Activated CD4-positive, alpha-beta T cell treated with anti-CD3 and anti-CD28 coated beads for 1 hour (primary cell): ENCODE data around the gene UBL3.

ENCODE experiments used
- DNase-seq: peaks from one replicate; pipeline ENCODE4 v3.0.0-alpha.2; 2020

The UBL3 gene

DNA sequence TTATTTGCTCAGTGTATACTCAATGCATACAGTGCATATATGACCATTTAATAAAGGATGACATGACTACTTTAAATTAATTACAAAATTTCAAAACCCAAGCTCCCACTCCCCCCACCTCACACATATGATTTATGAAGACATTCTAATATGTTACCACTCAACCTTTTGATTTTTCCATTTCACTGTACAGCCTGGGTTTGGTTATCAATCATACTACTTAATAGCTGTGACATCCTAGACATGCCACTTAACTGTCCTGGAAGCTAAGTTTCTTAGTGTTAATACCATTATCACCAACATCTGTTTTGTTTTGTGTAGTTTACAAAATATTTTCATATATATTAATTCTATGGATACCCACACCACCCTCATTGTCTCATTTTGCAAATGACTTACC lies 42.2 kb downstream of the UBL3 start:
- no peak for DNase-seq

DNA sequence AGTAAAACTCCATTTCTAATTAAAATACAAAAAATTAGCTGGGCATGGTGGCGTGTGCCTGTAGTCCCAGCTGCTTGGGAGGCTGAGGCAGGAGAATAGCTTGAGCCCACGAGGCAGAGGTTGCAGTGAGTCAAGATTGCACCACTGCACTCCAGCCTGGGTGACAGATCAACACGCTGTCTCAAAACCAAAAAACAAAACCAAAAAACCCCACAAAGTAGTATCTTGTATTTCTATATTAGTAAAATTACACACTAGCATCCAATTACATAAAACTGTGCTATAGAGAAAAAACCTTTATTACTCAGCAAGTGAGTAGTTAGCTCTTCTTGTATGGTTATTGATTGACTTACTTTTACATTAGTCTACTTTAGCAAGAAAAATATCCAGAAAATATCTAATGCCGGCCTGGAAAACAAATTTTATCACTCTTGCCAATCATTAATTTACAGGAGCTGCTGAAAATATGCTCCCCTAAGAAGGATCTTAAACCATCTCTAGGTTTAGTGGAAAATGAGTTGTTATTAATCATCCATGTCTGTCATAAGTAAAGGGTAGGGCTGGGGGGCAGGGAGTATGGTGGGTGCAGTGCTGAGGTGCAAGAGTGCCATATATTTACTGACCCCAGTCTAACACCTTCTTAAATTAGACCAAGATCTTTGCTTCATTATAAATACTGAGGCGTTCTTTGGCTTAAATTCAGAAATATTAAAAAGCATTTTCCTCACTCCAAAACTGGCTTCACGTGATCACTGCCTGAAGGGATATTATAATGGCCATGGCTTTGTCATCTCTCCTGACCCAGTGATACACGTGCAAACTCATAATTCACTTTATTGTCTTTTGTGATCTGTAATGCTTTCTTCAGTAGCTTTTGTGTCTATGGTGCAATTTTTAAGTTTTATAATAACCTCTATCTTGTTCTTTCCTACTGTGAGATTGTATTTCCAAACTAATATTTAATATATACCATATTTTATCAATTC lies 44.1 kb downstream of the UBL3 start:
- no peak for DNase-seq

DNA sequence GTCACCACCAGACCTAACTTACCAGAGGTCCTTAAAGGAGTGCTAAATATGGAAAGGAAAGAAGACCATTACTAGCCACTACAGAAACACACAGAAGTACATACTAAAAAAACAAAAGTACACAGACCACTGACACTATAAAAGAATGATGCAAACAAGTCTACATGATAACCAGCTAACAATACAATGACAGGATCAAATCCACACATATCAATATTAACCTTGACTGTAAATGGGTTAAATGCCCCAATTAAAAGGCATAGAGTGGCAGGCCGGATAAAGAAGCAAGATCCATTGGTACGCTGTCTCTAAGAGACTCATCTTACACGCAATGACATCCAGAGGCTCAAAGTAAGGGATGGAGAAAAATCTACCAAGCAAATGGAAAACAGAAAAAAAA lies 47.2 kb downstream of the UBL3 start:
- DNase-seq, result no peak

GRCh38 chr13:29802621-29803020 lies 47.8 kb downstream of the UBL3 start:
- no peak for DNase-seq

DNA sequence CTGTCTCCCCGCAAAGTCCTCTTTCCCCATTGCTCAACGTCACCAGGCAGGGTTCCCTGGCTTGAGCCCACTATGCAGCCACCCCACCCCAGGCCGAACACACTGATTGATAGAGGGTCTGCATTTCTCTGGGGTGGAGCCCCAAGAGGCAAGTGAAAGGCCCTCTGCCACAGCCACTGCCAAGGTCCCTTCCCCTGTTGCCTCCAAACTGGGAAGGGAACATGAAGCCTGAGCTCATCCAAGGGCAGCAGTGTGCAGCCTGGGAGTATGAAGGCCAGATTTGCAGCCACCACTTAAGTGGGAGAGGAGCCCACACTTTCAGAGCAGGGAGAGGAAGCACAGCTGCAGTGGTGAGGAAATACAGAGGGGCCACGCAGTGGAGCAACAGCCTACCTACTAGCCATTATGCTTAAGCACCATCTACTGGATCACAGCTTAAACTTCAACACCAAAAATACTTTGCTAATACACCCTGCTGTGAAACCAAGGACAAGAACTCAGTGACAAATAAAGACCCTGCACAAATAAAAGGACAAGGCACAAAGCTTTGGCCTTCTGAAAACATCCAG lies 48.6 kb downstream of the UBL3 start:
- no peak for DNase-seq

DNA sequence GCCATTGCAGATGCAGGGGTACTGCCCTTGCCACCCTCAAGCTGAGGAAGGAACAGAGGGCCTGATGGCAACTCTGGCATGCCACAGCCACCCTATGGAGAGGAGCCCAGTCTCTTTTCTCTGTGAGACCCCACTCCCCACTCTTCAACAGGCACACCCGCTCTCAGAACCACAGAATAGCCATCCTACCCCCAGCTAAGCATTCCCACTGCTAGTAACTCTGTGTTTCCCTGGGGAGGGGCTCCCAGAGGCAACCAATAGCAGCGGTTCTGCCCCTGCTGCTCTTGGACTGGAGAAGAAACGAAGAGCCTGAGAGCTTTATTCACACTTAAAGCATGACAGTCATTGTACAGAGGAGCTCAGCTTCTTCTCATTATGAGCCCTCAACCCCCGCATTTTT lies 49.3 kb downstream of the UBL3 start:
- no peak for DNase-seq

DNA sequence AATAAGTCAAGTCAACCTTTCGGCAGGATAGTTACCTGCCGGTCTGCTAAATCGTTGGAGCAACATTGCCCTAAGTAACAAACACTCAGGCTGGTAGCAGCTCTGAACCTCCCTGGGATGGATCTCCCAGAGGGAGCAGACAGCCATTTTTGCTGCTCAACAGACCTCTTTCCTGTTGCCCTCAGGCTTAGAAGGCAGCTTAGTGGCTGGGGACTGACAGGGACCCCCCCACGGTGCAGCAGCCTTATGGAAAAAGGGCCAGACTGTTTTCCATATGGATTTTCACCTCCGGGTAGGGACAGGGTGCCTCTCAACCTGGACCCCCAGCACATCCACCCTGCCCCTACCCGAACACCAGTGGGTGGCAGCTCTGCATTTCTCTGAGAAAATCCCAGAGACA lies 49.7 kb downstream of the UBL3 start:
- no peak for DNase-seq

DNA sequence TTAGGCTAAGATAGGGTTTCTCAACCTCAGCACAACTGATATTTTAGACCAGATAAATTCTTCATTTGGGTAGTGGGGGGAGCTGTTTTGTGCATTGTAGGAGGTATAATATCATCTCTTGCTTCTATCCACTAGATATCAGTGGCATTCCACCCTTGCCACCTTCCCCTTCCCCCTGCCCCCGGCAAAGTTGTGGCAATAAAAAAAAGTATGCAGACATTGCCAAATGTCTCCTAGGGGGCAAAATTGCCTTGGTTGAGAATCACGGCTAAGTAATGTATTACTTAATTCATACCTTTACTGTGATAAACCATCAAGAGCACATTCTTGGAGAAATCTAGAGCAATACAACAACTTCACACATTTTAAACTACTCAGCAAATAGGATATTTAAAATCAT lies 51.4 kb downstream of the UBL3 start:
- DNase-seq, result no peak

- no peak for DNase-seq
Measured at GRCh38 chr13:29791997-29792780, 58.2 kb downstream of the UBL3 start.

DNA sequence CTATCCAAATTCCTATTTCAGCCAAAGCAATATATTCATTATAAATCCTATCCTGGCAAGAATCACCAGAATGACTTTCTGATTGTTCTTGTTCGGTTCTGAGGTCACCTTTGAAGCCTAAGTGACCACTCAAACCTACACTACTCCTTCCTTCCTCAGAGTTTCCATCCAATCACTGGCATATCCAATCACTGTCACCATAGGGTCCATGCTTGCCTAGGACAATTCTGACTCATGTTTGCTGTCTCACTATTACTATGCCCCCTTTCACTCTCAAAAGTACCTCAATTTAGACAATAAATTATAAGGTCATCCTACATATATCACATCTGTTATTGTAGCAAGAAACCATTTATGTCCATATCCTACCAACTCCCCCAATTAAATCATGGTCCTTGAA lies 58.9 kb downstream of the UBL3 start:
- DNase-seq, result no peak

DNA sequence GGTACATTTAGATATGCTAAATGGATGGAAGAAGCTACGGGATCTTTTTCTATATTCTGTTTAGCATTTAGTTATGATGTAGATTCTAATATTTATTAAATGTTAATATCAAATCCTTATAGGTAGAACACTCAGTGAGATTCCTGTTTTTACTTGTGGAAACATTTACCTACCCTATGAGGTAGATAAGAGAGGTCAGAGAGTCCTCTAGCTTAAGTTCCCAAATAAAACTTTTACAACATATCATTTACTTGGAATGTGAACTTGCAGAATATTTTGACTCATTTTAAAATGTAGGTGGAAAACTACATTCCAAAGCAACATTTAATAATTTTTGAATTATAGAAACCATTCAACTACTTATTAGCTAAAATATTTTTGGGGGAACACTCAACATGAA lies 63.7 kb downstream of the UBL3 start:
- no peak for DNase-seq

DNA sequence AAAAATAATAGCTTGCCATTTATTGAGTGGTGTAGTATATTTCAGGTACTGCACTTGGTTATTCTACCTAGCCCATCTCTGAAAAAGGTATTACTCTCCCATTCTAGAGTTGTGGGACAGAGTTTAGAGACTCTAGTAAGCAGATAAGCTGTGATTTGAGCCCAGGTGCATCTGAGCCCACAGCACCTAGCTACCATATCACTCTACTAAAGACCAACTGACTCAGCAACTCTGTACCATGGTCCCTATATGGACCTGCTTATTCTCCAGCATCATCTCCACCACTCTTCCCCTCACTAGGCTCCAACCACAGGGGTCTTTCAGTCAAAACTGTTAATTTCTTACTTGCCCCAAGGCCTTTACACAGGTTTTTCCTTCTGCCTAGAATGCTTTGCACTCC lies 64.4 kb downstream of the UBL3 start:
- no peak for DNase-seq

GRCh38 chr13:29782798-29783197 lies 67.6 kb downstream of the UBL3 start:
- DNase-seq, result no peak

- DNase-seq, result no peak
Measured at GRCh38 chr13:29774830-29775229, 75.6 kb downstream of the UBL3 start.

DNA sequence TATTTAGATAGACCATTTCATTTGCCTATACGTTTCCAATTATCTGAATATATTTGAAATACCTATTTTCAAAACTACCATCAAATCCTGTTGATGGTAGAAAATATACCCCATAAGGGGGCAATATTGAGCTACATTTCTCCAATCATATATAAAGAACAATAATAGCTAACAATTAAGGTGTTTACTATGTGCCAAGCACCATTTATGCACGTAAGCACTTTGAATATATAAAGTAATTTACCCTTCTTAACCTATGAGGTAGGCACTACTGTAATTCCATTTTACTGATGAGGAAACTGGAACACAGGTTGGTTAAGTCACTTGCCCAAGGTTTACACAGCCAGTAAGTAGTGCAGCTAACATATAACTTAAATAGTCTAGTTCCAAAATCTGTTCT lies 79.2 kb downstream of the UBL3 start:
- DNase-seq, result no peak

- no peak for DNase-seq
Measured at GRCh38 chr13:29767006-29767405, 83.4 kb downstream of the UBL3 start.

DNA sequence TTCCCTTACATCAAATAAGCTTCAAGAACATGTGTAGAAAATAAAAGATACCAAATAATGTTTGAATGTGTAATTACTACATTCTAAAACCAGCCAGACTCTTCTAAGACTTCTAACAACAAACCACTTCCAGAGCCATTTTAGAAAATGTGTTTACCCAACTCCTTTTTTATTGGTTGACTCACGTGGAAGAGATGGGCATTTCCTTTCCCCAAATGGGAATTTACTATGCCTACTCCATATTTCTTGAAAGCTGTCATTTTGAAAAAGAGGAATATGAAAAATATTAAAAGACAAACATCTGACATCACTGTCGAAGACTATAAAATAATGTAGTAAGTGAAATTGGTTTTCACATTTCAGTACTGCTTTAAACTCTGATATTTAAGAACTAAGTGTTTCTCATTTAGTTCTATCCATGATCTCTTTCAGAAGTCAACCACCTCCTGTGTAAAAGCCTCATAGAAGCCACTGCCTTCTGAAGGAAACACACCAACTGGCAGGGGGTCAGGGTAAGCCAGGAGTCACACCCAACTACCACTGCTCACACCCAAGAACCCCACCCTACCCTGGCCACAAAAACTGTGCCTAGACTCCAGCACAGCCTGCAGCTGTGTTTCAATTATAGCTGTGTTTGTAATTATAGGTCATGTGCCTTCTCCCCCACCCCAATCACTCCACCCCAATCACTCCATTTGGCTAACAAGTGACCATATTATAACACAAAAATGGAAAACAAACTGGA lies 86.8 kb downstream of the UBL3 start:
- DNase-seq, result no peak

- no peak for DNase-seq
Measured at GRCh38 chr13:29761815-29762214, 88.6 kb downstream of the UBL3 start.

DNA sequence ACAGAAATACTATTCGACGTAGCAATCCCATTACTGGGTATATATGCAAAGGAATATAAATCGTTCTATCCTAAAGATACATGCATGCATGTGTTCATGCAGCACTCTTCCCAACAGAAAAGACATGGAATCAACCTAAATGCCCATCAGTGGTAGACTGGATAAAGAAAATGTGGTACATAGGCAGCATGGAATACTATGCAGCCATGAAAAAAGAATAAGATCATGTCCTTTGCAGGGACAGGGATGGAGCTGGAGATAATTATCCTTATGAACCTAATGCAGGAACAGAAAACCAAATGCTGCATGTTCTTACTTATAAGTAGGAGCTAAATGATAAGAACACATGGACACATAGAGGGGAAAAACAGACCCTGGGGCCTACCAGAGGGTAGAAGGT lies 89.3 kb downstream of the UBL3 start:
- DNase-seq, result no peak

DNA sequence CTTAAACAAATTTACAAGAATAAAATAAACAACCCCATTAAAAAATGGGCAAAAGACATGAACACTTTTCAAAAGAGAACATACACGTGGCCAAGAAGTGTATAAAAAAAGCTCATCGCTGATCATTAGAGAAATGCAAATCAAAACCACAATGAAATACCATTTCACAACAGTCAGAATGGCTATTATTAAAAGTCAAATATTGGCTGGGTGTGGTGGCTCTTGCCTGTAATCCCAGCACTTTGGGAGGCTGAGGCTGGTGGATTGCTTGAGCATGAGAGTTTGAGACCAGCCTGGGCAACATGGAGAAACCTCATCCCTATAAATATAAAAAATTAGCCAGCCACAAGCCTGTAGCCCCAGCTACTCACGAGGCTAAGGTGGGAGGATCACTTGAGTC lies 89.9 kb downstream of the UBL3 start:
- DNase-seq, result no peak

DNA sequence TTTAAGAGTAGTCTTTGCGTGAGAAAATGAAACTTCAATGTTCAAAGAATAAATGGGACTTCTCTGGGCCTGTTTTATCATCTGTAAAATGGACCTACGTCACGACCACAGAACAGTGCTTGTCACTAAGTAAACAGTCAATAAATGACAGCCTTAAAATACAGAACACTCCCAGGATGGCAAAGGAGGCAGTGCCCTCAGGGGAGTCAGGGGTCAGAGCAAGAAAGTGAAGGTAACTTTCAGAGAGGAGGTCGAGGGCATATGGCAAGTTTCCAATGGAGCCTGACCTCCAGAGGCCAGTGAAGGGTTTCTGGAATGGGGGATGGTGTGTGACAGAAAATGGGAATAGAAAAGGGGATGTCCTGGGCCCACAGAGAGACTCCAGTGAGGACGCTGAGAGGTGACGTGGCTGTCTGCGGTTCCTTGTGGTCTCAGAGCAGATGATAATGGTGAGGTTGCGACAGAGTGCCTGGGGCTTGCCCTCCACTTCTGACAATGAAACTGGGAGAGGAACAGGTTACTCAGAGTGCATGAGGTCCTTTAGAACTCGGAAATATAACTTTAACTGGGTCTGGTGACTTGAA lies 91.8 kb downstream of the UBL3 start:
- peak; percentile 19 for DNase-seq

DNA sequence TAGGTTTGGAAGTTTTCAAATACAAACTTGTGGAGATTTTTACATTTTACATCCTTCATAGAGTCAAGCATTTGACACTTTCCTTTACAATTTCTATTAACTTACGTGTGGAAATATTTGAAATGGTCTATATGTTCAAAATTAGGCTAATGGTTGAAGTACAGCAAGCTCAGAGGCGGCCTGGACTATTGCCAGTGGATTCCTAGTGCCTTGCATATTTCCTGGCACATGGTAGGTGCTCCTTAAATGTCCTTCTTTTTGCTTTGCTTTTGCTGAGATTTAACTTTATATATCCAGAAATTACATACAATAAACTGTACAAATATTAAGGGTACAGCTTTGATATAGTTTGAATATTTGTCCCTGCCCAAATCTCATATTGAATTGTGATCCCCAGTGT lies 93.9 kb downstream of the UBL3 start:
- no peak for DNase-seq

- DNase-seq, result no peak
Measured at GRCh38 chr13:29754473-29754806, 96.0 kb downstream of the UBL3 start.
